Right lobe of liver (tissue), 4 donors: ENCODE results near the gene DIS3L2.

Source experiments
- POLR2A ChIP-seq: fragments of 450-650 bp; IDR thresholded peaks from one replicate; pipeline ENCODE4 v1.6.1; 2017; ENCODE audit warnings: antibody characterized with exemption, mild to moderate bottlenecking
- TF ChIP-seq, protein P1 (sequence below), 4 donors: fragments of 200-600 bp in 3 of 4; fragments of 450-650 bp in 1 of 4; IDR thresholded peaks; one replicate each; pipeline versions ENCODE4 v1.5.1 to v1.8.0; 2016 to 2022; ENCODE audit warnings: antibody characterized with exemption in 4 of 4, mild to moderate bottlenecking in 2 of 4
- donor health status: DM: no; HTN: no; CAD: no.
- donor health status: DM: no; HTN: no; CAD: no.
- donor health status: DM: no; HTN: yes; CAD: no.

DNA sequence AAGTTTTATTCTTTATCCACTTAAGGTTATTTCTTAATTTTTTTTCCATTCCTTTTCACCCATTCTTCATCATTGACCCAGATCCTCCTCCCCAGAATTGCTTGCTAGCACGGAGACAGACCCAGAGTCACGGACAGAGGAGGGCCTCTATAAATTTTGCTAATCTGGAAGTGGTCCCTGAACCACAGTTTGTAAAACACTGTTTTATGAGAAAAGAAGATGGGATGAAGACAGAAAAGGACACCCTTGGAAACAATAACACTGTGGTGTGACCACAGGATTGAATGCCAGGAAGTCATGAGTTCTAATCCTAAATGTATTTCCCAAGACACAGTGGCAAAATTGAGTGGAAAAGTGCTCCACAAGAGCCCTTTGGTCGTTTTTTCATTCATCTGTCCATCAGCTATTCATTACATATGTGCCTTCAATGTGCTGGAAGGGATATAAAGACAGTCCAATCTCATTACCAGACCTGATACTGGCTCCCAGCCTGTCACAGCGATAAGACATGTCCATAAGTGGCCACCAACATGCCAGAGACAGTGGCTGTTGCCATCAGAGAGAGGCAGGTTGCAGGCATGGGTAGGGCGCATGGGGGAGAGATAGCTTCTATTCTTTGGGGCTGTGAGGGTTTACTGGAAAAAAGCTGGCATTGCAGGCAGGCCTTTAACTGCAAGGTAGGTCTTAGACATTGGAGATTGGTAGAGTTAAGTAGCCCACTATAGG is 241.8 kb downstream of the DIS3L2 start:
- TF ChIP-seq, protein P1, sequence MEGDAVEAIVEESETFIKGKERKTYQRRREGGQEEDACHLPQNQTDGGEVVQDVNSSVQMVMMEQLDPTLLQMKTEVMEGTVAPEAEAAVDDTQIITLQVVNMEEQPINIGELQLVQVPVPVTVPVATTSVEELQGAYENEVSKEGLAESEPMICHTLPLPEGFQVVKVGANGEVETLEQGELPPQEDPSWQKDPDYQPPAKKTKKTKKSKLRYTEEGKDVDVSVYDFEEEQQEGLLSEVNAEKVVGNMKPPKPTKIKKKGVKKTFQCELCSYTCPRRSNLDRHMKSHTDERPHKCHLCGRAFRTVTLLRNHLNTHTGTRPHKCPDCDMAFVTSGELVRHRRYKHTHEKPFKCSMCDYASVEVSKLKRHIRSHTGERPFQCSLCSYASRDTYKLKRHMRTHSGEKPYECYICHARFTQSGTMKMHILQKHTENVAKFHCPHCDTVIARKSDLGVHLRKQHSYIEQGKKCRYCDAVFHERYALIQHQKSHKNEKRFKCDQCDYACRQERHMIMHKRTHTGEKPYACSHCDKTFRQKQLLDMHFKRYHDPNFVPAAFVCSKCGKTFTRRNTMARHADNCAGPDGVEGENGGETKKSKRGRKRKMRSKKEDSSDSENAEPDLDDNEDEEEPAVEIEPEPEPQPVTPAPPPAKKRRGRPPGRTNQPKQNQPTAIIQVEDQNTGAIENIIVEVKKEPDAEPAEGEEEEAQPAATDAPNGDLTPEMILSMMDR (IDR thresholded peaks at IDR 0.05): no peak
- TF ChIP-seq POLR2A: no peak
